ENCODE measurements around the gene MAB21L4. TPM values are rescaled to one million over a fixed set of nuclear protein-coding genes. Genes with fewer than 3 reads are reported as not detected.

The MAB21L4 gene
- total and polyA plus RNA-seq, 2 of the 8 experiments (the other 6 are each of a cell fraction or from before 2014, with no cell fraction given), result 0.11 TPM; not detected in 1

DNA sequence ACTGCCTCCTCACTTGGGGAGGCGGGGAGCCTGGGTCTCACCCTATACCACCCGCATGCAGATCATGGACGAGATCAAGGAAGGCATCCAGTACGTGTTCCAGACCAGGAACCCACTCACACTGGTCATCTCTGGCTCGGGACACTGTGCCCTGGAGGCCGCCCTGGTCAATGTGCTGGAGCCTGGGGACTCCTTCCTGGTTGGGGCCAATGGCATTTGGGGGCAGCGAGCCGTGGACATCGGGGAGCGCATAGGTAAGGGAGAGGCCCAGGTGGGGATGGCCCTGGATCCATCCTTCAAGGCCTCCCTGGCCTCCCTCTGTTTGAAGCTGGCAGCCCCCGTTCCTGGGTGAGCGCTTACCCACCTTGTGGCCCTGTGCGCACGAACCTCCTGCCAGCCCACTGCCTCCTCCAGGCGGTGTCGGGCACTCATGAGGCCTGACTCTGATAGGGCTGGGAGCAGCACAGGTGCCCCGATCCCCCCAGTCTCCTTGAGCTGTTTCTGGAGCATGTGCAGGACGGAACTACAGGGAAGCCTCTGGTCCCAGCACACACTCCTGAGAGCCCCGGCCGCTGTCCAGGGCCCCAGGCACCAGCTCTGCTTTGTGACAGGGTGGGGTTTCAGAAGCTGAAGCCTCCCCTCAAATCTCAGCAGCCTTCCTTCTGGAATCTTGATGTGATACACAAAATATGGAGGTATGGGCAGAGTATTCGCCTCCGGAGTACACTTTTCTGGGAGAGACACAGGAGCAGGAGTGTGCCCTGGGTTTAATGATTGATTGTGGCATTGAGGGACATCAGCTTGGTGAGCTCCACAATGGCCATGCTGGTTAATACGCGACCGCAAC, 26.6 kb downstream of the MAB21L4 start (continued):
- TF ChIP-seq, protein P1, sequence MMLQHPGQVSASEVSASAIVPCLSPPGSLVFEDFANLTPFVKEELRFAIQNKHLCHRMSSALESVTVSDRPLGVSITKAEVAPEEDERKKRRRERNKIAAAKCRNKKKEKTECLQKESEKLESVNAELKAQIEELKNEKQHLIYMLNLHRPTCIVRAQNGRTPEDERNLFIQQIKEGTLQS (IDR thresholded peaks at IDR 0.05; ENCODE audit: insufficient read depth, low read depth, low read length), result no peak

Measured in H1 (cell line).